ENCODE data around the gene UBA6. TPM values are rescaled to one million over a fixed set of nuclear protein-coding genes. Genes with fewer than 3 reads are reported as not detected.

The UBA6 gene
- 5.1 TPM for total RNA-seq

- intact Hi-C loops (cut with DNase I) = loop anchor here (1.0 to 10.0 kb wide), 3 partner anchors 46 to 674 kb away; partner anchors contain the start of gene CENPC
Observed at GRCh38 chr4:67700738-67701516, at the start of gene UBA6. Gene UBA6, minus strand, starts transcription at chr4:67701155. Its CDS starts 36 bp downstream, at chr4:67701119.

GRCh38 chr4:67750691-67751090, 49.7 kb upstream of the UBA6 start:
- Histone ChIP-seq H3K27me3 (no peaks in the 10 kb centered on the region), H3K9me3 (no peaks in the 10 kb centered on the region), H3K36me3 (no peaks in the 10 kb centered on the region), H3K27ac (no peak overlapping the region), H3K4me3 (no peak overlapping the region), H3K4me1 (peaks cover 0 to 3% of the 10 kb centered on the region in 2 donors)
- intact Hi-C loops (cut with DNase I) = no loop called here
- no peak for TF ChIP-seq CTCF (IDR thresholded peaks at IDR 0.05)
- no peak for DNase-seq (ENCODE audit: low spot score in 2 of 2)

More at GRCh38 chr4:67700738-67701516, at the start of gene UBA6:
- peaks cover 0 to 3% of the 10 kb centered on the region in 2 donors for H3K4me1 ChIP-seq
- peak; percentile 87 to 98 for DNase-seq (ENCODE audit: low spot score in 2 of 2)
- H3K36me3 ChIP-seq = no peaks in the 10 kb centered on the region
- H3K27me3 ChIP-seq = no peaks in the 10 kb centered on the region
- peak within 1 kb of the TSS; percentile 77 to 93 for H3K4me3 ChIP-seq
- H3K27ac ChIP-seq = peak within 1 kb of the TSS; percentile 94
- no peaks in the 10 kb centered on the region for H3K9me3 ChIP-seq
- peak in 2 of 3 experiments; percentile 10 to 39 for TF ChIP-seq CTCF (IDR thresholded peaks at IDR 0.05)

- Histone ChIP-seq H3K36me3 (no peaks in the 10 kb centered on the region), H3K27me3 (no peaks in the 10 kb centered on the region), H3K27ac (no peak overlapping the region), H3K4me1 (peaks cover 0 to 3% of the 10 kb centered on the region in 2 donors), H3K4me3 (no peak overlapping the region), H3K9me3 (no peaks in the 10 kb centered on the region)
- intact Hi-C loops (cut with DNase I) = loop anchor here (5.0 kb wide), 1 partner anchor 47 kb away; the partner anchor contains the start of gene UBA6
- no peak for TF ChIP-seq CTCF (IDR thresholded peaks at IDR 0.05)
- DNase-seq (ENCODE audit: low spot score in 2 of 2) = no peak
Observed at GRCh38 chr4:67749286-67749685, 48.3 kb upstream of the UBA6 start.

- peak overlapping the region; percentile 43 to 73 for H3K27ac ChIP-seq
- H3K4me1 ChIP-seq = peaks cover 0 to 3% of the 10 kb centered on the region in 2 donors
- H3K36me3 ChIP-seq = no peaks in the 10 kb centered on the region
- intact Hi-C loops (cut with DNase I) = loop anchor here (5.0 kb wide), 1 partner anchor 45 kb away; the partner anchor contains the start of gene UBA6
- H3K4me3 ChIP-seq = peak overlapping the region in 1 of 2 donors; percentile 20
- no peaks in the 10 kb centered on the region for H3K27me3 ChIP-seq
- no peak for DNase-seq (ENCODE audit: low spot score in 2 of 2)
- no peaks in the 10 kb centered on the region for H3K9me3 ChIP-seq
- peak; percentile 10 to 69 (median 65) for TF ChIP-seq CTCF (IDR thresholded peaks at IDR 0.05)
Observed at GRCh38 chr4:67746797-67747495, 46.0 kb upstream of the UBA6 start.

- H3K4me1 ChIP-seq = peaks cover 0 to 3% of the 10 kb centered on the region in 2 donors
- intact Hi-C loops (cut with DNase I) = loop anchor here (5.0 kb wide), 1 partner anchor 42 kb away; the partner anchor contains the start of gene UBA6
- H3K36me3 ChIP-seq = no peaks in the 10 kb centered on the region
- H3K4me3 ChIP-seq = no peak overlapping the region
- H3K9me3 ChIP-seq = no peaks in the 10 kb centered on the region
- H3K27me3 ChIP-seq = no peaks in the 10 kb centered on the region
- TF ChIP-seq CTCF (IDR thresholded peaks at IDR 0.05) = no peak
- DNase-seq (ENCODE audit: low spot score in 2 of 2) = no peak
- no peak overlapping the region for H3K27ac ChIP-seq
Observed at GRCh38 chr4:67744561-67745283, 43.8 kb upstream of the UBA6 start.
